ENCODE measurements around the gene SLC25A39.

GRCh38 chr17:44312396-44313104 is 12.1 kb downstream of the SLC25A39 start:
- no peak for TF ChIP-seq CTCF (IDR thresholded peaks at IDR 0.05)
- TF ChIP-seq POLR2A (IDR thresholded peaks at IDR 0.05), result no peak

Measured in heart left ventricle (tissue), 13 donors.